ENCODE data around the gene SRD5A1.

GRCh38 chr5:6637022-6637421 lies 3.8 kb downstream of the SRD5A1 start:
- TF ChIP-seq CTCF (IDR thresholded peaks at IDR 0.05): no peak
- no peak for TF ChIP-seq POLR2AphosphoS5 (IDR thresholded peaks at IDR 0.05)
